OCI-LY1 (cell line): ENCODE measurements around the gene SPCS2.

Source experiments
- H2AFZ ChIP-seq: fragments of 200-600 bp; sonication (generic), shearing (Covaris generic); 2 replicates; pipeline ENCODE4 v1.6.0; 2014; ENCODE audit warnings: antibody characterized with exemption, mild to moderate bottlenecking, low read length
- H3F3A ChIP-seq: fragments of 200-600 bp; sonication (generic), shearing (Covaris generic); 2 replicates; pipeline ENCODE4 v1.6.0; 2014; ENCODE audit warnings: mild to moderate bottlenecking, antibody characterized with exemption, low read length, moderate library complexity; ENCODE audit not compliant: insufficient read depth
- H3K27ac ChIP-seq: fragments of 200-600 bp; sonication (generic); 2 replicates; pipeline ENCODE4 v1.5.1; 2014; ENCODE audit warnings: low read length, mixed run types, mild to moderate bottlenecking, low read depth; ENCODE audit not compliant: poor library complexity, severe bottlenecking
- H3K27me3 ChIP-seq: fragments of 200-600 bp; sonication (generic); 2 replicates; pipeline ENCODE4 v1.6.0; 2014; ENCODE audit warnings: antibody characterized with exemption, mild to moderate bottlenecking, low read length, moderate library complexity; ENCODE audit not compliant: insufficient read depth
- H3K36me3 ChIP-seq: fragments of 200-600 bp; sonication (generic); 2 replicates; pipeline ENCODE4 v1.6.1; 2014; ENCODE audit warnings: mild to moderate bottlenecking, antibody characterized with exemption, low read length, moderate library complexity, mixed read lengths; ENCODE audit not compliant: insufficient read depth
- H3K4me1 ChIP-seq: fragments of 200-600 bp; sonication (generic); 2 replicates; pipeline ENCODE4 v1.5.1; 2014; ENCODE audit warnings: mild to moderate bottlenecking, low read length, moderate library complexity; ENCODE audit not compliant: insufficient read depth, severe bottlenecking
- H3K4me2 ChIP-seq: fragments of 200-600 bp; sonication (generic), shearing (Covaris generic); 2 replicates; pipeline ENCODE4 v1.6.1; 2014; ENCODE audit warnings: low read length
- H3K4me3 ChIP-seq: fragments of 200-600 bp; sonication (generic); 2 replicates; pipeline ENCODE4 v1.5.1; 2014; ENCODE audit warnings: low read length, low read depth, mild to moderate bottlenecking, mixed read lengths; ENCODE audit not compliant: poor library complexity, severe bottlenecking
- H3K79me2 ChIP-seq: fragments of 200-600 bp; shearing (Covaris generic); 2 replicates; pipeline ENCODE4 v1.6.1; 2016; ENCODE audit warnings: mixed run types, low read length, mixed read lengths; ENCODE audit not compliant: insufficient read depth
- H3K9ac ChIP-seq: fragments of 200-600 bp; sonication (generic), shearing (Covaris generic); 2 replicates; pipeline ENCODE4 v1.6.1; 2014; ENCODE audit warnings: mild to moderate bottlenecking, low read length, mixed read lengths
- H3K9me2 ChIP-seq: fragments of 200-600 bp; sonication (generic), shearing (Covaris generic); 2 replicates; pipeline ENCODE4 v1.6.1; 2014; ENCODE audit warnings: low read depth, mild to moderate bottlenecking, low read length, mixed read lengths
- H3K9me3 ChIP-seq: fragments of 200-600 bp; shearing (Covaris generic); 2 replicates; pipeline ENCODE4 v1.6.1; 2014; ENCODE audit warnings: low read length, mixed read lengths
- H4K20me1 ChIP-seq: fragments of 200-600 bp; sonication (generic), shearing (Covaris generic); 2 replicates; pipeline ENCODE4 v1.6.0; 2016; ENCODE audit warnings: mild to moderate bottlenecking, low read length; ENCODE audit not compliant: insufficient read depth
- CTCF ChIP-seq: fragments of 200-600 bp; sonication (generic), shearing (Covaris generic); IDR thresholded peaks from 2 replicates; pipeline ENCODE4 v1.5.1; 2017; ENCODE audit warnings: mild to moderate bottlenecking, antibody characterized with exemption, low read length, moderate library complexity, mixed read lengths
- EZH2 ChIP-seq: fragments of 200-600 bp; sonication (generic), shearing (Covaris generic); IDR thresholded peaks from 2 replicates; pipeline ENCODE4 v1.8.0; 2017; ENCODE audit warnings: borderline replicate concordance, mixed run types, mild to moderate bottlenecking, antibody characterized with exemption, low read length, moderate library complexity, mixed read lengths

Gene SPCS2

GRCh38 chr11:74936976-74937375 is 12.1 kb upstream of the SPCS2 start:
- no peaks in the 10 kb centered on the region for H3K4me1 ChIP-seq
- H3F3A ChIP-seq, result no peaks in the 10 kb centered on the region
- no peaks in the 10 kb centered on the region for H3K9me2 ChIP-seq
- no peak for TF ChIP-seq CTCF
- TF ChIP-seq EZH2, result no peak
- H3K79me2 ChIP-seq, result no peaks in the 10 kb centered on the region
- no peaks in the 10 kb centered on the region for H3K9me3 ChIP-seq
- no peak overlapping the region for H2AFZ ChIP-seq
- H3K4me3 ChIP-seq, result no peak overlapping the region
- no peaks in the 10 kb centered on the region for H4K20me1 ChIP-seq
- no peaks in the 10 kb centered on the region for H3K27me3 ChIP-seq
- no peak overlapping the region for H3K27ac ChIP-seq
- peaks cover 68% of the 10 kb centered on the region for H3K36me3 ChIP-seq
- H3K9ac ChIP-seq, result no peak overlapping the region
- no peak overlapping the region for H3K4me2 ChIP-seq

GRCh38 chr11:74937696-74938475 is 11.2 kb upstream of the SPCS2 start:
- no peaks in the 10 kb centered on the region for H4K20me1 ChIP-seq
- H3K9me2 ChIP-seq, result no peaks in the 10 kb centered on the region
- no peaks in the 10 kb centered on the region for H3K27me3 ChIP-seq
- H3F3A ChIP-seq, result no peaks in the 10 kb centered on the region
- H3K4me3 ChIP-seq, result no peak overlapping the region
- H3K4me2 ChIP-seq, result no peak overlapping the region
- no peak overlapping the region for H3K9ac ChIP-seq
- H3K4me1 ChIP-seq, result no peaks in the 10 kb centered on the region
- H3K9me3 ChIP-seq, result no peaks in the 10 kb centered on the region
- TF ChIP-seq EZH2 (no peak), CTCF (no peak)
- H2AFZ ChIP-seq, result no peak overlapping the region
- H3K79me2 ChIP-seq, result no peaks in the 10 kb centered on the region
- no peak overlapping the region for H3K27ac ChIP-seq
- peaks cover 60% of the 10 kb centered on the region for H3K36me3 ChIP-seq

- no peak overlapping the region for H3K9ac ChIP-seq
- H2AFZ ChIP-seq, result no peak overlapping the region
- H3K36me3 ChIP-seq, result peaks cover 43% of the 10 kb centered on the region
- no peaks in the 10 kb centered on the region for H3K9me3 ChIP-seq
- no peak overlapping the region for H3K4me2 ChIP-seq
- no peaks in the 10 kb centered on the region for H3K9me2 ChIP-seq
- no peak overlapping the region for H3K4me3 ChIP-seq
- H3K79me2 ChIP-seq, result no peaks in the 10 kb centered on the region
- no peaks in the 10 kb centered on the region for H3K4me1 ChIP-seq
- H4K20me1 ChIP-seq, result no peaks in the 10 kb centered on the region
- no peaks in the 10 kb centered on the region for H3K27me3 ChIP-seq
- H3F3A ChIP-seq, result no peaks in the 10 kb centered on the region
- TF ChIP-seq EZH2, result no peak
- TF ChIP-seq CTCF, result no peak
- H3K27ac ChIP-seq, result no peak overlapping the region
Measured at GRCh38 chr11:74941492-74941891, 7.6 kb upstream of the SPCS2 start.
